GM12878 (cell line): Measurements from ENCODE around the gene ZNF212. TPM values are rescaled to one million over a fixed set of nuclear protein-coding genes. Genes with fewer than 3 reads are reported as not detected.
A peak's percentile ranks its signal among the peaks of the same experiment; 100 is the strongest.
"Not testable (repeated sequence)": the region's sequence is repeated elsewhere in the genome, so short reads cannot be mapped to it uniquely, and the experiment has no call there.

ENCODE experiments used
- ATAC-seq: fragments of 200-7000 bp; cut with Tn5 transposase; 3 replicates; pipeline ENCODE4 v1.9.1; 2020; ENCODE audit warnings: mild to moderate bottlenecking, moderate library complexity
- BruUV-seq: library from RNA; stranded (reverse); fragments of 400-500 nt; replicated peaks from 2 replicates; lab custom pipeline; 2021; lab: Mats Ljungman, UMichigan
- CTCF ChIA-PET: fragments of 300-600 bp; sonication (Branson Sonifier 250); formaldehyde crosslinking; extraction: SDS; loops from one replicate; lab custom pipeline; 2021; ENCODE audit warnings: inconsistent platforms; lab: Yijun Ruan, JAX
- POLR2A ChIA-PET: fragments of 350-600 bp; formaldehyde crosslinking; extraction: SDS; loops from one replicate; lab custom pipeline; 2021; ENCODE audit warnings: inconsistent platforms; lab: Charles Lee
- RAD21 ChIA-PET: fragments of 300-600 bp; sonication (Branson Sonifier 250); formaldehyde crosslinking; loops from one replicate; lab custom pipeline; 2023; ENCODE audit warnings: antibody characterized with exemption; ENCODE audit not compliant: unreplicated experiment; lab: Charles Lee
- SMC1A ChIA-PET: fragments of 300-600 bp; sonication (Branson Sonifier 250); formaldehyde crosslinking; loops from one replicate; lab custom pipeline; 2023; ENCODE audit not compliant: unreplicated experiment, uncharacterized antibody; lab: Charles Lee
- DNase-seq: peaks from one replicate; pipeline ENCODE4 v3.0.0-alpha.2; 2011; ENCODE audit warnings: low read depth, low spot score
- FAIRE-seq: peaks from 3 replicates; lab custom pipeline; 2011; peaks lifted over from hg19 to GRCh38; lab: Jason Lieb, UNC
- H2AFZ ChIP-seq: 2 replicates; pipeline ENCODE4 v1.6.0; 2011; ENCODE audit warnings: low read depth, low read length, control low read depth; ENCODE audit not compliant: control insufficient read depth
- H3K27ac ChIP-seq: 2 replicates; pipeline ENCODE4 v1.5.1; 2011; ENCODE audit warnings: control low read depth; ENCODE audit not compliant: control insufficient read depth, insufficient read depth
- H3K27me3 ChIP-seq, 2 experiments: replicated peaks in 1 of 2; 2 replicates each; pipeline versions ENCODE4 v1.6.0 to v1.6.1; 2011; ENCODE audit warnings: low read length in 1 of 2; ENCODE audit not compliant: control insufficient read depth in 2 of 2, insufficient read depth in 2 of 2
- H3K36me3 ChIP-seq, 2 experiments: 2 replicates each; pipeline ENCODE4 v1.5.1; 2011; ENCODE audit warnings: low read length in 1 of 2; ENCODE audit not compliant: control insufficient read depth in 2 of 2, insufficient read depth in 2 of 2
- H3K4me1 ChIP-seq: 2 replicates; pipeline ENCODE4 v1.6.1; 2011; ENCODE audit warnings: mild to moderate bottlenecking, low read length, moderate library complexity, mixed read lengths; ENCODE audit not compliant: control insufficient read depth, insufficient read depth
- H3K4me2 ChIP-seq: 2 replicates; pipeline ENCODE4 v1.6.0; 2011; ENCODE audit warnings: control low read depth; ENCODE audit not compliant: control insufficient read depth, insufficient read depth
- H3K4me3 ChIP-seq: fragments of 200-600 bp; sonication (generic); 2 replicates; pipeline ENCODE4 v1.5.1; 2016
- H3K79me2 ChIP-seq: 2 replicates; pipeline ENCODE4 v1.6.0; 2011; ENCODE audit warnings: low read length; ENCODE audit not compliant: control insufficient read depth, insufficient read depth
- H3K9ac ChIP-seq: 2 replicates; pipeline ENCODE4 v1.8.0; 2011; ENCODE audit warnings: low read length, control low read depth, mixed read lengths; ENCODE audit not compliant: control insufficient read depth, insufficient read depth
- H3K9me3 ChIP-seq: replicated peaks from 3 replicates; pipeline ENCODE4 v1.5.1; 2011; ENCODE audit warnings: mild to moderate bottlenecking, low read length; ENCODE audit not compliant: control insufficient read depth, insufficient read depth
- H4K20me1 ChIP-seq: 2 replicates; pipeline ENCODE4 v1.6.0; 2011; ENCODE audit not compliant: control insufficient read depth, insufficient read depth
- GABPA ChIP-seq: IDR thresholded peaks from 2 replicates; pipeline ENCODE4 v1.6.1; 2014; ENCODE audit warnings: antibody characterized with exemption, low read depth, mild to moderate bottlenecking, inconsistent platforms
- RUNX3 ChIP-seq: IDR thresholded peaks from 2 replicates; pipeline ENCODE4 v1.6.1; 2012; ENCODE audit warnings: low read length, inconsistent platforms
- WGBS: methylation state at CpG from one replicate; pipeline ENCODE4 v1.1.6; 2016; ENCODE audit warnings: low lambda C conversion rate; ENCODE audit not compliant: insufficient replicate concordance, insufficient coverage; ENCODE audit errors: missing lambda C conversion rate; 5-methylcytosine and 5-hydroxymethylcytosine counted together
- in situ Hi-C: fragments of 300-500 bp; cut with MboI; formaldehyde crosslinking; loops from 9 replicates; pipeline ENCODE4 v1.14.3; 2018; ENCODE audit warnings: mixed read lengths
- intact Hi-C: fragments of 100-400 bp; cut with micrococcal nuclease; formaldehyde crosslinking; loops from one replicate; pipeline ENCODE4 v1.14.2; 2022; ENCODE audit not compliant: unreplicated experiment
- polyA plus RNA-seq, 11 experiments: library from polyadenylated mRNA; depleted of rRNA in 4 of 11; unstranded in 6 of 11; stranded (reverse) in 5 of 11; fragments of >200 nt; fragmentation: Nextera tagmentation in 4 of 11; fragmentation: Illumina TruSeq in 1 of 11; extraction: Ambion mirVana in 4 of 11; extraction: Trizol in 1 of 11; gene quantifications; 1 replicate in 1 of 11; 2 replicates in 10 of 11; pipeline versions ENCODE4 v1.2.1 to v1.2.3, GENCODE V29; 2011 to 2016; ENCODE audit warnings: inconsistent platforms in 2 of 11, missing spikeins in 2 of 11, low read depth in 1 of 11
- total RNA-seq, 4 experiments: library from RNA; depleted of rRNA in 3 of 4; stranded (reverse); fragments of >200 nt in 3 of 4; fragmentation: Illumina TruSeq in 1 of 4; extraction: Trizol in 1 of 4; gene quantifications; 2 replicates each; pipeline versions ENCODE4 v1.2.1 to v1.2.3, GENCODE V29; 2013 to 2021

ZNF212 gene
- total and polyA plus RNA-seq, 10 of the 15 experiments (the other 5 are each of a cell fraction or from before 2014, with no cell fraction given) = 1.2 to 11.6 (median 5.4) TPM

- FAIRE-seq (no peak), DNase-seq (no peak), ATAC-seq (peak; percentile 32; the same call in 2 of the 3 replicates)
- Histone ChIP-seq H3K79me2 (peaks cover 12% of the 10 kb centered on the region), H3K4me3 (0 out of 2 replicates have a peak overlapping the region, but pooled peaks have one; percentile 3), H3K4me2 (peak overlapping the region; percentile 34), H2AFZ (no peak overlapping the region), H3K27ac (0 out of 2 replicates have a peak overlapping the region, but pooled peaks have one; percentile 10), H4K20me1 (no peaks in the 10 kb centered on the region), H3K9ac (no peak overlapping the region), H3K27me3 (no peaks in the 10 kb centered on the region), H3K36me3 (peaks cover 9 to 10% of the 10 kb centered on the region in 2 experiments), H3K4me1 (peaks cover 13% of the 10 kb centered on the region), H3K9me3 (no peaks in the 10 kb centered on the region; the same call in 2 of the 3 replicates)
- no peak for TF ChIP-seq GABPA
- TF ChIP-seq RUNX3 = peak; percentile 67
- SMC1A ChIA-PET = interaction anchor here (1.2 kb wide), 1 partner anchor 10 kb away, joined by 3 read pairs; no protein-coding TSS in a partner anchor
- 43% methylated on average over 3 of the region's 3 CpGs for WGBS
- intact Hi-C loops = no loop called here
- in situ Hi-C loops = no loop called here
- RAD21 ChIA-PET = interaction anchor here (0.9 kb wide), 1 partner anchor 8 kb away, joined by 3 read pairs; no protein-coding TSS in a partner anchor
- BruUV-seq = no TSS peak
- CTCF ChIA-PET = interaction anchor here (1.2 to 2.0 kb wide), 3 partner anchors 12 to 14 kb away, joined by 3 to 13 read pairs (median 4); partner anchors contain the start of gene ZNF783
- POLR2A ChIA-PET = no interaction called here
These were observed 9.3 kb downstream of the ZNF212 start for GRCh38 chr7:149248777-149249176.

GRCh38 chr7:149250151-149250550, 10.7 kb downstream of the ZNF212 start:
- CTCF ChIA-PET = interaction anchor here (0.6 to 2.0 kb wide), 2 partner anchors 11 to 36 kb away, joined by 3 to 13 read pairs; partner anchors contain the start of gene ZNF783
- H3K9me3 ChIP-seq, H4K20me1 ChIP-seq, H3K4me2 ChIP-seq, intact Hi-C loops, H3K4me3 ChIP-seq, DNase-seq, H2AFZ ChIP-seq, BruUV-seq, H3K9ac ChIP-seq, H3K27ac ChIP-seq, H3K27me3 ChIP-seq, in situ Hi-C loops, FAIRE-seq, ATAC-seq: not testable (repeated sequence)
- SMC1A ChIA-PET = interaction anchor here (1.2 kb wide), 1 partner anchor 9 kb away, joined by 3 read pairs; no protein-coding TSS in a partner anchor
- Histone ChIP-seq H3K36me3 (peaks cover 11 to 16% of the 10 kb centered on the region in 2 experiments), H3K79me2 (peaks cover 12% of the 10 kb centered on the region), H3K4me1 (peaks cover 13% of the 10 kb centered on the region)
- 97% methylated on average over 18 of the region's 18 CpGs for WGBS
- POLR2A ChIA-PET = interaction anchor here (0.6 kb wide), 1 partner anchor 11 kb away, joined by 3 read pairs; no protein-coding TSS in a partner anchor
- RAD21 ChIA-PET = interaction anchor here (0.8 to 1.2 kb wide), 2 partner anchors 8 to 12 kb away, joined by 3 read pairs; partner anchors contain the start of gene ZNF783

GRCh38 chr7:149251518-149251917, 12.1 kb downstream of the ZNF212 start:
- FAIRE-seq, in situ Hi-C loops, H3K9me3 ChIP-seq, intact Hi-C loops, H3K79me2 ChIP-seq, ATAC-seq, RAD21 ChIA-PET, H3K4me3 ChIP-seq, H3K4me2 ChIP-seq, H3K4me1 ChIP-seq, H2AFZ ChIP-seq, DNase-seq, BruUV-seq, H4K20me1 ChIP-seq, H3K9ac ChIP-seq, H3K27ac ChIP-seq, H3K27me3 ChIP-seq: not testable (repeated sequence)
- CTCF ChIA-PET = interaction anchor here (2.4 kb wide), 1 partner anchor 10 kb away, joined by 15 read pairs; the partner anchor contains the start of gene ZNF783
- H3K36me3 ChIP-seq = peaks cover 12 to 16% of the 10 kb centered on the region in 2 experiments
- WGBS = over 99% methylated on average over 7 of the region's 10 CpGs
- SMC1A ChIA-PET = interaction anchor here (0.7 kb wide), 1 partner anchor 70 kb away, joined by 3 read pairs; no protein-coding TSS in a partner anchor
- POLR2A ChIA-PET = interaction anchor here (0.6 to 1.5 kb wide), 4 partner anchors 10 to 411 kb away, joined by 3 to 6 read pairs (median 4); partner anchors contain the start of gene ZNF783
